Esophagus squamous epithelium (tissue), 5 donors: Measurements from ENCODE around the gene ACTL6B. TPM values are rescaled to one million over a fixed set of nuclear protein-coding genes. Genes with fewer than 3 reads are reported as not detected.
"Not testable (repeated sequence)": the region's sequence is repeated elsewhere in the genome, so short reads cannot be mapped to it uniquely, and the experiment has no call there.

ENCODE experiments used
- DNase-seq: peaks from one replicate; lab custom pipeline; 2025; lab: John Stamatoyannopoulos, UW
- H3K27ac ChIP-seq, 4 donors: fragments of 200-600 bp; sonication (generic); one replicate each; pipeline ENCODE4 v1.5.1; 2016 to 2019; ENCODE audit warnings: mild to moderate bottlenecking in 1 of 4
- H3K27me3 ChIP-seq, 4 donors: fragments of 200-600 bp; sonication (generic); 1 replicate in 3 of 4; 2 replicates in 1 of 4; pipeline versions ENCODE4 v1.5.1 to v1.6.0; 2017 to 2021; ENCODE audit warnings: antibody characterized with exemption in 1 of 4
- H3K36me3 ChIP-seq, 3 donors: fragments of 200-600 bp; sonication (generic); one replicate each; pipeline ENCODE4 v1.5.1; 2016 to 2019
- H3K4me1 ChIP-seq, 3 donors: fragments of 200-600 bp; sonication (generic); one replicate each; pipeline ENCODE4 v1.5.1; 2017 to 2019
- H3K4me3 ChIP-seq, 4 donors: fragments of 200-600 bp; sonication (generic); 1 replicate in 3 of 4; 2 replicates in 1 of 4; pipeline ENCODE4 v1.5.1; 2016 to 2019; ENCODE audit warnings: mild to moderate bottlenecking in 2 of 4, moderate library complexity in 1 of 4
- H3K9me3 ChIP-seq, 3 donors: fragments of 200-600 bp; sonication (generic); one replicate each; pipeline ENCODE4 v1.5.1; 2016 to 2019
- POLR2A ChIP-seq, 4 donors: fragments of 450-650 bp; IDR thresholded peaks; one replicate each; pipeline ENCODE4 v1.6.1; 2017; ENCODE audit warnings: antibody characterized with exemption in 4 of 4, mild to moderate bottlenecking in 4 of 4, moderate library complexity in 3 of 4
- WGBS, 2 donors: methylation state at CpG; one replicate each; pipeline ENCODE4 v1.1.5; 2018; 5-methylcytosine and 5-hydroxymethylcytosine counted together
- intact Hi-C: fragments of 100-400 bp; cut with DNase I; formaldehyde crosslinking; loops from one replicate; pipeline ENCODE4 v1.15.0; 2022
- total RNA-seq, 4 donors: library from RNA; depleted of rRNA; stranded (reverse); fragments of >200 nt; gene quantifications; one replicate each; pipeline ENCODE4 v1.1.0, GENCODE V29; 2016
- TF ChIP-seq, protein P1 (sequence below), 6 experiments: fragments of 450-650 bp in 4 of 6; fragments of 200-600 bp in 2 of 6; sonication (generic) in 2 of 6; IDR thresholded peaks; one replicate each; pipeline ENCODE4 v1.5.1; 2016 to 2019; ENCODE audit warnings: antibody characterized with exemption in 6 of 6, mild to moderate bottlenecking in 4 of 6, moderate library complexity in 4 of 6
- donor health status: DM: yes; HTN: yes; CAD: no.

Gene ACTL6B
- total RNA-seq, 4 donors from 2014 or later = not detected

DNA sequence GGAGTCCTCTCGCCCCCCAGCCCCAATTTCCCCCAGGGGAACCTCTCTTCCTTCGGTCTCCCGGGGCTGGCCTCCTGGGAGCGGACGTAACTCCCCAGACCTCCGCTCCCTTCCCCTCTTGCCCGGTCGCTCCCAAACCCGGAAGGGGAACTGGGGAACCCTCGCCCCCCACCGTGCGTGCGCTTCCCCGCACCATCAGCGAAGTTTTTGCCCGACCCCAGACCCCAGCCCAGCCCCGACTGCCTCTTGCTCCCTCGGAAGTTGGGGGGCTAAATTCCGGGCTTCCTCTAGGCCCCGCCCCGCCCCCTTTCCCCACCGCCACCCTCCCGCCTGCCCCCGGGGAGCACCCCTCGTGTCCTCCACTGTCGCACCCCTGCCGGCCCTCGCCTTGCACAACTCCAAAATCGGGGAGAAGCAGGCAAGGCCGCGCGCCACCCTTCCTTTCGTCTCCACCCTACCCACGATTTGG lies 17.7 kb upstream of the ACTL6B start:
- Histone ChIP-seq H3K36me3 (peaks cover 20 to 29% (median 26%) of the 10 kb centered on the region in 3 donors), H3K4me3 (peak overlapping the region; percentile 70 to 99 (median 98)), H3K9me3 (no peaks in the 10 kb centered on the region), H3K27ac (peak overlapping the region; percentile 96 to 100 (median 99)), H3K4me1 (peaks cover 9 to 45% (median 12%) of the 10 kb centered on the region in 3 donors), H3K27me3 (no peaks in the 10 kb centered on the region)
- no peak for DNase-seq
- intact Hi-C loops = no loop called here
- 0% methylated on average over 2 to 14 of the region's 34 CpGs for WGBS, 2 donors
- TF ChIP-seq POLR2A (IDR thresholded peaks at IDR 0.05) = peak in 1 of 4 donors; percentile 3
- TF ChIP-seq, protein P1, sequence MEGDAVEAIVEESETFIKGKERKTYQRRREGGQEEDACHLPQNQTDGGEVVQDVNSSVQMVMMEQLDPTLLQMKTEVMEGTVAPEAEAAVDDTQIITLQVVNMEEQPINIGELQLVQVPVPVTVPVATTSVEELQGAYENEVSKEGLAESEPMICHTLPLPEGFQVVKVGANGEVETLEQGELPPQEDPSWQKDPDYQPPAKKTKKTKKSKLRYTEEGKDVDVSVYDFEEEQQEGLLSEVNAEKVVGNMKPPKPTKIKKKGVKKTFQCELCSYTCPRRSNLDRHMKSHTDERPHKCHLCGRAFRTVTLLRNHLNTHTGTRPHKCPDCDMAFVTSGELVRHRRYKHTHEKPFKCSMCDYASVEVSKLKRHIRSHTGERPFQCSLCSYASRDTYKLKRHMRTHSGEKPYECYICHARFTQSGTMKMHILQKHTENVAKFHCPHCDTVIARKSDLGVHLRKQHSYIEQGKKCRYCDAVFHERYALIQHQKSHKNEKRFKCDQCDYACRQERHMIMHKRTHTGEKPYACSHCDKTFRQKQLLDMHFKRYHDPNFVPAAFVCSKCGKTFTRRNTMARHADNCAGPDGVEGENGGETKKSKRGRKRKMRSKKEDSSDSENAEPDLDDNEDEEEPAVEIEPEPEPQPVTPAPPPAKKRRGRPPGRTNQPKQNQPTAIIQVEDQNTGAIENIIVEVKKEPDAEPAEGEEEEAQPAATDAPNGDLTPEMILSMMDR (IDR thresholded peaks at IDR 0.05) = no peak

DNA sequence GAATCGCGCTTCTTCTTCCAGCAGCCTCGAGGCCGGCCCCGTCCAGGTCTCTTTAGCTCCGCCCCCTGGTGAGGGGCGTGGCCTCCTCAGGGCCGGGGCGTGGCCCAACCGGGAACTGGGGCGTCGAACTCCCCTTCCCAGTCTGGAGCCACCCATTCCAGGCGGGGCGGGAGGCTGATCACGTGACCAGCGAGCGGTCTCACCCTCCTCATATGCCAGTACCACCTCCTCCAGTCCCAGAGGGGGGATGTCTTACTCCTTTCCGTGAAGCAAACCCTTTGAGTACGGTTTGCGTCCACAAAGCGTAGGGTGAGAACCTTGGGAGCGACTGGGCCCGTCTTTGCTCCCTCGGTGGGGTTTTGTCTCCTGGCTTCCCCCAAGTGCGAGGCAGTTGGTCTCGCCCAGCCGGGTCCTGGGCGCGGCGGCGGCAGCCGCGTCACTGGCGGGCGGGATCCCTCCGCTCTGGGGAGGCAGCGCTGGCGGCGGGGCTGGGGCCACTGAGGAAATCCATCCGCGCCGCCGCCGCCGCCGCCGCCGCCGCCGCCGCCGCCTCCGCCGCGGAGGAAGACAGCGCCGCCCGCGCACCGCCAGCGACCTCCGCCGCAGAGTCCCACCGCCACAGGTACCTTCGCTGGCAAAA lies 17.2 kb upstream of the ACTL6B start, which contains the start of gene GNB2:
TSS of gene GNB2 (plus strand) at position 439 of the 640 bp plus-strand sequence. CDS start 2,526 bp downstream, outside the sequence.
- WGBS, 2 donors = no CpG with 5 or more reads among the region's 65 CpGs
- TF ChIP-seq, protein P1 (IDR thresholded peaks at IDR 0.05) = peak in 2 of 6 experiments; percentile 6 to 12
- peak in 3 of 4 donors; percentile 72 to 86 (median 75) for TF ChIP-seq POLR2A (IDR thresholded peaks at IDR 0.05)
- Histone ChIP-seq H3K27ac (peak within 1 kb of the TSS; percentile 96 to 100 (median 99)), H3K4me3 (peak within 1 kb of the TSS; percentile 70 to 99 (median 98)), H3K27me3 (no peaks in the 10 kb centered on the region), H3K9me3 (no peaks in the 10 kb centered on the region), H3K4me1 (peaks cover 9 to 40% (median 12%) of the 10 kb centered on the region in 3 donors), H3K36me3 (peaks cover 14 to 23% (median 20%) of the 10 kb centered on the region in 3 donors)
- intact Hi-C loops = no loop called here
- DNase-seq = peak; percentile 92

DNA sequence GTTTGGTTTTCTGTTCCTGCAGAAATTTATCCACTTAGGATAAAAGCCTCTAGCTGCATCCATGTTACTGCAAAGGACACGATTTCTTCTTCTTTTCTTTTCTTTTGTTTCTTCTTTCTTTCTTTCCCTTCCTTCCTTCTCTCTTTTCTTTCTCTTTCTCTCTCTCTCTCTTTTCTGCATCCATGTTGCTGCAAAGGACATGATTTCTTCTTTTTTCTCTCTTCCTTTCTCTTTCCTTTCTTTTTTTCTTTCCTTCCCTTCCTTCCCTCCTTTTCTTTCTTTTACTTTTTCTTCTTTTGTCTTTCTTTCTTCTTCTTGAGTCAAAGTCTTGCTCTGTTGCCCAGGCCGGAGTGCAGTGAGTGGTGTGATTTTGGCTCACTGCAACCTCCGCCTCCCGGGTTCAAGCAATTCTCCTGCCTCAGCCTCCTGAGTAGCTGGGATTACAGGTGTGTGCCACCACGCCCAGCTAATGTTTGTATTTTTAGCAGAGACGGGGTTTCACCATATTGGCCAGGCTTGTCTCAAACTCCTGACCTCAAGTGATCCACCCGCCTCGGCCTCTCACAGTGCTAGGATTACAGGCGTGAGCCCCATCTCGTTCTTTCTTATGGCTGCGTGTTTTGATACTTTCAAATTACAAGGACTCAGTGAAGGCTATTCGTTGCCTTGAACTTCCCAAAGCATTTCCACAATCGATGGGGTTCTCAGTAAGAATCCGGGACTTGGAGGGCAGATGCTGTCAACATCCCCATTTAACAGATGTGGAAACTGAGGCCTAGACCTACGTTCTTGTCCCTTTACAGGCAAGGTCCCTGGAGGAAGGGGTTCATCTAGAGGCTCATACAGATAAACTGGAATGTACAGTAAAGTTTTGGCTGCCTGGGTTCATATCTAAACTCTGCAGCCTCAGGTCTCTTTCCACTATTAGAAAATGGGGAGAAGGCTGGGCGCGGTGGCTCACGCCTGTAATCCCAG lies 15.4 kb upstream of the ACTL6B start:
- Histone ChIP-seq H3K36me3 (peaks cover 0 to 6% (median 2%) of the 10 kb centered on the region in 3 donors), H3K4me3 (no peak overlapping the region), H3K27ac (no peak overlapping the region), H3K4me1 (peaks cover 9 to 23% (median 12%) of the 10 kb centered on the region in 3 donors), H3K9me3 (no peaks in the 10 kb centered on the region), H3K27me3 (no peaks in the 10 kb centered on the region)
- DNase-seq = no peak
- 84 to 88% methylated on average over 9 to 15 of the region's 18 CpGs for WGBS, 2 donors
- TF ChIP-seq, protein P1 (IDR thresholded peaks at IDR 0.05) = no peak
- TF ChIP-seq POLR2A (IDR thresholded peaks at IDR 0.05) = no peak
- intact Hi-C loops = no loop called here

DNA sequence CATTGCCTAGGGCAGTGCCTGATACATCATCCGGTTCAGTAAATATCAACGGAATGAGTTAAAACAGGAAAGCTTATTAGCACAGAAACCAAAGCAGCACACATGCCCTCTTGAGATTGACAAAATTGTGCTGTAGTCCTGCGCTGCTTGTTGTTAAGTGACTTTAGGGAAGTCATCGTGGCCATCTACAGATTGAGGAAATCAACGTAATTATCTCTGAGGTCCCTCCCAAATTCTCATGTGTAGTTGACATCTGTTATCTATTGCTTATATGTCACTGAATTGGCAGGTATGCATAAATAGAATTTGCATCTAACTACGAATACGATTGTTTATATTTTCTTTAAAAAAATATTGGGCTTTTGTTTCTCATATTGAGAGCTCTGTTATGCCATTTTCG lies 13.8 kb upstream of the ACTL6B start:
- no peak overlapping the region for H3K4me3 ChIP-seq
- H3K9me3 ChIP-seq = no peaks in the 10 kb centered on the region
- no peaks in the 10 kb centered on the region for H3K27me3 ChIP-seq
- TF ChIP-seq POLR2A (IDR thresholded peaks at IDR 0.05) = no peak
- TF ChIP-seq, protein P1 (IDR thresholded peaks at IDR 0.05) = no peak
- peaks cover 3 to 7% (median 4%) of the 10 kb centered on the region in 3 donors for H3K4me1 ChIP-seq
- H3K27ac ChIP-seq = no peak overlapping the region
- 54 to 56% methylated on average over 8 of the region's 8 CpGs for WGBS, 2 donors
- intact Hi-C loops = no loop called here
- H3K36me3 ChIP-seq = no peaks in the 10 kb centered on the region
- DNase-seq = no peak

DNA sequence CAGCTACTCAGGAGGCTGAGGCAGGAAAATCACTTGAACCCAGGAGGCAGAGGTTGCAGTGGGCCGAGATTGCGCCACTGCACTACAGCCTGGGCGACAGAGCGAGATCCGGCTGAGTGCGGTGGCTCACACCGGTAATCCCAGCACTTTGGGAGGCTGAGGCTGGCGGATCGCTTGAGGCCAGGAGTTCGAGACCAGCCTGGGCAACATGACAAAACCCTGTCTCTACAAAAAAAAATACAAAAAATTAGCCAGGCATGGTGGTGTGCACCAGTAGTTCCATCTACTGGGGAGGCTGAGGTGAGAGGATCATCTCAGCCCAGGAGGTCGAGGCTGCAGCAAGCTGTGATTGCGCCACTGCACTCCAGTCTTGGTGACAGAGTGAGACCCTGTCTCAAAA lies 12.9 kb upstream of the ACTL6B start:
- WGBS, 2 donors = 86 to 94% methylated on average over 12 of the region's 12 CpGs
- intact Hi-C loops, H3K27ac ChIP-seq, H3K27me3 ChIP-seq, H3K4me1 ChIP-seq, H3K4me3 ChIP-seq, H3K36me3 ChIP-seq, DNase-seq, H3K9me3 ChIP-seq: not testable (repeated sequence)
